ENCODE results near the gene TMEM175.

GRCh38 chr4:1004071-1004418 is 71.8 kb downstream of the TMEM175 start:
- TF ChIP-seq EZH2 (IDR thresholded peaks at IDR 0.05; ENCODE audit: insufficient read depth, poor library complexity, severe bottlenecking) (no peak), EZH2phosphoT487 (IDR thresholded peaks at IDR 0.05; ENCODE audit: insufficient read depth, low read depth) (no peak)

Data from GM23248 (cell line).